Measurements from ENCODE around the gene GLP2R. TPM values are rescaled to one million over a fixed set of nuclear protein-coding genes. Genes with fewer than 3 reads are reported as not detected.

GLP2R gene
- polyA plus RNA-seq, 1 of the 3 experiments (the other 2 are of a cell fraction), result not detected

GRCh38 chr17:9898812-9899211 is 73.1 kb downstream of the GLP2R start:
- Histone ChIP-seq H3K4me1 (ENCODE audit: control insufficient read depth in 1 of 2, insufficient read depth in 2 of 2, low read depth in 1 of 2, low read length in 1 of 2) (no peaks in the 10 kb centered on the region), H3K79me2 (ENCODE audit: insufficient read depth) (no peaks in the 10 kb centered on the region), H3K36me3 (replicated peaks in 1 of 2; ENCODE audit: control insufficient read depth in 1 of 2, insufficient read depth in 2 of 2, low read length in 1 of 2) (no peaks in the 10 kb centered on the region), H3K4me2 (no peak overlapping the region), H3K4me3 (ENCODE audit: low read depth in 2 of 2, low read length in 1 of 2) (no peak overlapping the region), H2AFZ (ENCODE audit: low read depth) (no peak overlapping the region), H4K20me1 (ENCODE audit: insufficient read depth) (no peaks in the 10 kb centered on the region), H3F3A (replicated peaks; ENCODE audit: insufficient read depth) (no peaks in the 10 kb centered on the region), H3K9me2 (no peaks in the 10 kb centered on the region), H3K9ac (no peak overlapping the region), H3K9me3 (no peaks in the 10 kb centered on the region), H3K27me3 (ENCODE audit: insufficient read depth) (peaks cover 23% of the 10 kb centered on the region; the same call in 1 of the 2 replicates), H3K27ac (ENCODE audit: low read depth in 2 of 2, low read length in 1 of 2) (no peak overlapping the region)
- WGBS (ENCODE audit: low lambda C conversion rate), result 18% methylated on average over 8 of the region's 8 CpGs
- no peak for TF ChIP-seq SMC3 (IDR thresholded peaks at IDR 0.05; ENCODE audit: low read depth, low read length)
- TF ChIP-seq EZH2phosphoT487 (IDR thresholded peaks at IDR 0.05; ENCODE audit: borderline replicate concordance, low read depth), result no peak
- no peak for TF ChIP-seq GABPA (IDR thresholded peaks at IDR 0.05; ENCODE audit: low read depth)
- no peak for TF ChIP-seq CTCF (IDR thresholded peaks at IDR 0.05)
- no peak for TF ChIP-seq MEF2A (IDR thresholded peaks at IDR 0.05; ENCODE audit: borderline replicate concordance, low read depth)
- TF ChIP-seq SIN3A (IDR thresholded peaks at IDR 0.05; ENCODE audit: borderline replicate concordance, low read depth, low read length), result no peak
- no peak for TF ChIP-seq RFX5 (IDR thresholded peaks at IDR 0.05; ENCODE audit: low read length)
- TF ChIP-seq, protein P1, sequence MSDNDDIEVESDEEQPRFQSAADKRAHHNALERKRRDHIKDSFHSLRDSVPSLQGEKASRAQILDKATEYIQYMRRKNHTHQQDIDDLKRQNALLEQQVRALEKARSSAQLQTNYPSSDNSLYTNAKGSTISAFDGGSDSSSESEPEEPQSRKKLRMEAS (IDR thresholded peaks at IDR 0.05; ENCODE audit: low read depth), result no peak
- no peak for DNase-seq
- ChIA-PET POLR2A (no interaction called here), CTCF (interaction anchor here (1.9 kb wide), 1 partner anchor 26 kb away, joined by 8 read pairs; no protein-coding TSS in a partner anchor)

DNA sequence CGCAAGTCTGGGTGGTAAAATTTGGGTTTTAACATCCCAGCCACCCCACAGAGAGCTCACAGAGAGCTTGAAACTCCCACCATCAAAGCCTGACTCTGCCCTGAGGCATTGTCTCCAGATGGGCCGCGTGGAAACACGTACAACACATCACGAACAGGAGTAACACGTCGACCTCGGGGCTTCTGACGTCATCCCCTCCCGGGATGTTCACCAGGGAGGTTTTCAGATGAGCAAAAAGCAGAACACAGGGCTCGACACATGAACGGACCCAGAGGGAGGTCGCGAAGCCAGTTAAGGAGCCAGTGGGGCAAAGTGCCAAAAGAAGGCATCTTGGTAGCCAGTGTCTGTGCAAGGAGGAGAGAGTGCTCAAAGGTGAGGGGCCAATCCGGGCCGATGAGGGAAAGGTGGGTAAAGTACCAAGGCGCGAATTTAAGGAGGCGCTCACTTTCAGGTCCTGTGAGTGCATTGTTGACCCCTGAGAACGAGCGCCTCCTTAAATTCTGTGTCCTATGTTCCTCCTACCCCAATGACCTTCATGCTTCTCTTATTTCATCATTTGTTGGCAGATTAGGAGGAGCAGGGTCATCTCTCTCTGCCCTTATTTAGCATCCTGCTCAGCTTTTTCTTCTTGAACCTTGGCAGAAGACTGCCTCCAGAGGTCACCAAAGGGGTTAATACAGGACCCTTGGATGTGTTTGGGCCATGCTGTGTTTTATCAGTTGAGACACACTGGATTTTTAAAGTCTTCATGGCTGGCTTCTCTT is 73.7 kb downstream of the GLP2R start:
- no peak overlapping the region for H2AFZ ChIP-seq (ENCODE audit: low read depth)
- H3K36me3 ChIP-seq (replicated peaks in 1 of 2; ENCODE audit: control insufficient read depth in 1 of 2, insufficient read depth in 2 of 2, low read length in 1 of 2), result no peaks in the 10 kb centered on the region
- no peak overlapping the region for H3K27ac ChIP-seq (ENCODE audit: low read depth in 2 of 2, low read length in 1 of 2)
- CTCF ChIA-PET, result interaction anchor here (0.5 kb wide), 1 partner anchor 328 kb away, joined by 3 read pairs; no protein-coding TSS in a partner anchor
- TF ChIP-seq ELF1 (IDR thresholded peaks at IDR 0.05) (no peak), CTCF (IDR thresholded peaks at IDR 0.05) (no peak), RXRA (IDR thresholded peaks at IDR 0.05; ENCODE audit: borderline replicate concordance, low read depth) (no peak), TAF1 (IDR thresholded peaks at IDR 0.05; ENCODE audit: borderline replicate concordance, low read depth, low read length) (no peak), FOXJ3 (CRISPR knock-in tag; IDR thresholded peaks at IDR 0.05) (no peak), USF2 (IDR thresholded peaks at IDR 0.05; ENCODE audit: borderline replicate concordance, low read depth, low read length) (no peak), NFIC (IDR thresholded peaks at IDR 0.05; ENCODE audit: borderline replicate concordance) (no peak), MXI1 (IDR thresholded peaks at IDR 0.05; ENCODE audit: low read depth, low read length) (no peak)
- TF ChIP-seq, protein P2, sequence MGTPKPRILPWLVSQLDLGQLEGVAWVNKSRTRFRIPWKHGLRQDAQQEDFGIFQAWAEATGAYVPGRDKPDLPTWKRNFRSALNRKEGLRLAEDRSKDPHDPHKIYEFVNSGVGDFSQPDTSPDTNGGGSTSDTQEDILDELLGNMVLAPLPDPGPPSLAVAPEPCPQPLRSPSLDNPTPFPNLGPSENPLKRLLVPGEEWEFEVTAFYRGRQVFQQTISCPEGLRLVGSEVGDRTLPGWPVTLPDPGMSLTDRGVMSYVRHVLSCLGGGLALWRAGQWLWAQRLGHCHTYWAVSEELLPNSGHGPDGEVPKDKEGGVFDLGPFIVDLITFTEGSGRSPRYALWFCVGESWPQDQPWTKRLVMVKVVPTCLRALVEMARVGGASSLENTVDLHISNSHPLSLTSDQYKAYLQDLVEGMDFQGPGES (IDR thresholded peaks at IDR 0.05; ENCODE audit: low read depth, low read length), result no peak
- TF ChIP-seq, protein P3, sequence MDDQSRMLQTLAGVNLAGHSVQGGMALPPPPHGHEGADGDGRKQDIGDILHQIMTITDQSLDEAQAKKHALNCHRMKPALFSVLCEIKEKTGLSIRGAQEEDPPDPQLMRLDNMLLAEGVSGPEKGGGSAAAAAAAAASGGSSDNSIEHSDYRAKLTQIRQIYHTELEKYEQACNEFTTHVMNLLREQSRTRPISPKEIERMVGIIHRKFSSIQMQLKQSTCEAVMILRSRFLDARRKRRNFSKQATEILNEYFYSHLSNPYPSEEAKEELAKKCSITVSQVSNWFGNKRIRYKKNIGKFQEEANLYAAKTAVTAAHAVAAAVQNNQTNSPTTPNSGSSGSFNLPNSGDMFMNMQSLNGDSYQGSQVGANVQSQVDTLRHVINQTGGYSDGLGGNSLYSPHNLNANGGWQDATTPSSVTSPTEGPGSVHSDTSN (IDR thresholded peaks at IDR 0.05), result no peak
- H3K9me2 ChIP-seq, result no peaks in the 10 kb centered on the region
- no peak overlapping the region for H3K4me3 ChIP-seq (ENCODE audit: low read depth in 2 of 2, low read length in 1 of 2)
- H3K9ac ChIP-seq, result no peak overlapping the region
- no peak overlapping the region for H3K4me2 ChIP-seq
- H4K20me1 ChIP-seq (ENCODE audit: insufficient read depth), result no peaks in the 10 kb centered on the region
- H3K4me1 ChIP-seq (ENCODE audit: control insufficient read depth in 1 of 2, insufficient read depth in 2 of 2, low read depth in 1 of 2, low read length in 1 of 2), result no peaks in the 10 kb centered on the region
- H3K27me3 ChIP-seq (ENCODE audit: insufficient read depth), result peaks cover 23% of the 10 kb centered on the region; the same call in 1 of the 2 replicates
- no peak for DNase-seq
- no peaks in the 10 kb centered on the region for H3K9me3 ChIP-seq
- H3F3A ChIP-seq (replicated peaks; ENCODE audit: insufficient read depth), result no peaks in the 10 kb centered on the region
- POLR2A ChIA-PET, result no interaction called here
- 28% methylated on average over 20 of the region's 21 CpGs for WGBS (ENCODE audit: low lambda C conversion rate)
- H3K79me2 ChIP-seq (ENCODE audit: insufficient read depth), result no peaks in the 10 kb centered on the region
